HG03064 (cell line): ENCODE measurements around the gene FBXW10B.
"Not testable (repeated sequence)": the region's sequence is repeated elsewhere in the genome, so short reads cannot be mapped to it uniquely, and the experiment has no call there.

Experiments
- ATAC-seq: cut with Tn5 transposase; IDR thresholded peaks from one replicate; pipeline ENCODE4 v1.9.1; 2021; ENCODE audit warnings: low read depth; ENCODE audit not compliant: unreplicated experiment

FBXW10B gene

GRCh38 chr17:15619331-15620058 is at the start of gene FBXW10B:
TSS of gene FBXW10B (minus strand) at chr17:15619704. CDS start at chr17:15619512, 192 bp downstream.
- not testable (repeated sequence) for ATAC-seq

GRCh38 chr17:15663691-15664090 is 44.2 kb upstream of the FBXW10B start:
- no peak for ATAC-seq

GRCh38 chr17:15663176-15663575 is 43.7 kb upstream of the FBXW10B start:
- no peak for ATAC-seq

GRCh38 chr17:15662681-15663080 is 43.2 kb upstream of the FBXW10B start:
- no peak for ATAC-seq

- ATAC-seq: no peak
Measured at GRCh38 chr17:15660077-15660476, 40.6 kb upstream of the FBXW10B start.

- ATAC-seq: no peak
Measured at GRCh38 chr17:15659663-15660062, 40.2 kb upstream of the FBXW10B start.

GRCh38 chr17:15659236-15659635 is 39.7 kb upstream of the FBXW10B start:
- ATAC-seq: no peak

GRCh38 chr17:15658296-15658695 is 38.8 kb upstream of the FBXW10B start:
- no peak for ATAC-seq

- no peak for ATAC-seq
Measured at GRCh38 chr17:15657868-15658267, 38.4 kb upstream of the FBXW10B start.

- no peak for ATAC-seq
Measured at GRCh38 chr17:15654886-15655561, 35.5 kb upstream of the FBXW10B start.

- ATAC-seq: not testable (repeated sequence)
Measured at GRCh38 chr17:15654401-15654800, 34.9 kb upstream of the FBXW10B start.

GRCh38 chr17:15652960-15653359 is 33.5 kb upstream of the FBXW10B start:
- no peak for ATAC-seq

GRCh38 chr17:15651583-15652110 is 32.1 kb upstream of the FBXW10B start:
- peak; percentile 84 for ATAC-seq

GRCh38 chr17:15650741-15651582 is 31.5 kb upstream of the FBXW10B start:
- no peak for ATAC-seq

GRCh38 chr17:15649861-15650421 is 30.4 kb upstream of the FBXW10B start:
- no peak for ATAC-seq

- ATAC-seq: no peak
Measured at GRCh38 chr17:15648386-15648785, 28.9 kb upstream of the FBXW10B start.

- ATAC-seq: not testable (repeated sequence)
Measured at GRCh38 chr17:15645942-15646312, 26.4 kb upstream of the FBXW10B start.

- not testable (repeated sequence) for ATAC-seq
Measured at GRCh38 chr17:15645099-15645941, 25.8 kb upstream of the FBXW10B start.

GRCh38 chr17:15642505-15643251 is 23.2 kb upstream of the FBXW10B start:
- ATAC-seq: not testable (repeated sequence)
